Activated CD4-positive, alpha-beta T cell treated with anti-CD3 and anti-CD28 coated beads, Interleukin-2, amount 10 ng/mL, durations not matched to agents 24 days and 14 days (primary cell): Measurements from ENCODE around the gene C11orf58. TPM values are rescaled to one million over a fixed set of nuclear protein-coding genes. Genes with fewer than 3 reads are reported as not detected.

Experiments used
- DNase-seq: peaks from one replicate; pipeline ENCODE4 v3.0.0; 2022
- H3K27ac Mint-ChIP-seq: one replicate; pipeline ENCODE4 v1.8.0; 2022; ENCODE audit warnings: mild to moderate bottlenecking, mixed read lengths
- H3K27me3 Mint-ChIP-seq: one replicate; pipeline ENCODE4 v1.8.0; 2022; ENCODE audit warnings: mixed read lengths
- H3K36me3 Mint-ChIP-seq: one replicate; pipeline ENCODE4 v1.8.0; 2022; ENCODE audit warnings: low read depth, mild to moderate bottlenecking, mixed read lengths
- H3K4me1 Mint-ChIP-seq: one replicate; pipeline ENCODE4 v1.8.0; 2021; ENCODE audit warnings: mixed read lengths
- H3K4me3 Mint-ChIP-seq: one replicate; pipeline ENCODE4 v1.8.0; 2022; ENCODE audit warnings: mild to moderate bottlenecking, moderate library complexity, mixed read lengths
- H3K9me3 Mint-ChIP-seq: one replicate; pipeline ENCODE4 v1.8.0; 2021; ENCODE audit warnings: mixed read lengths
- intact Hi-C: fragments of 100-400 bp; cut with micrococcal nuclease; formaldehyde crosslinking; loops from one replicate; pipeline ENCODE4 v1.15.1; 2023
- total RNA-seq: library from RNA; stranded (reverse); gene quantifications from 2 replicates; pipeline ENCODE4 v1.2.3, GENCODE V29; 2022

C11orf58 gene
- 142 and 149 TPM in 2 replicates for total RNA-seq

DNA sequence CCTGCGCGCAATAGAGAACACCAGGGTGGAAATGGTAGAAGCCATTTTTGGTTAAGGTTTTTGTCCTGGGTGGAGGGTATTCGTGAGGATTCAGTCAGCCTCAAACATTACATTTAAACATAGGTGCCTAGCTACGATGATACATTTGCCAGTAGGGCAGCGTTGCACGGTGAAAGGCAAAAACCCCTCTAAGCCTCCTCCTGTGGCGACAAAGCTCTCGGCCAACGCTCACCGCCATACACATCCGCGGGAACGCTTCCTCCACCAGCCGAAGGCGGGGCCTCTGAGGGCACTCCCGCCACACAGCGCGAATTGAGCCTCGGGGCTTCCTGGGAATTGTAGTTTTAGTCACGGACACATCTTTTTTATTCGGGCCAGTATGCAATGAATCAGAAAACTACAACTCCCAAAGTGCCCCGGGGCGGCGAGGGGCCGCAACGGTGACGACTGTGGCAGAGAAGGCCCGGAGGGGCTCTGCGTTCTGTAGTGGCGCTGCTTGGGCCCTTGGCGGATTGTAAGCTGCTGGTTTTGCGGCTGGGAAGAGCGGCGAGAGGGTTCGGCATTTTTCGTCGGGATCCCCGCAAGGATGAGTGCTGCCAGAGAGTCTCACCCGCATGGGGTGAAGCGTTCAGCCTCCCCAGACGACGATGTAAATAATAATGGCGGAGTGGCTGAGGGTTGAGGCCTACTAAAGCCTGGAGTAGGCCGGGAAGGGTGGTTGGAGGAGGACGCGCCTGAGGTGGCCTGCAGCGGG, at the start of gene C11orf58:
Gene C11orf58 (plus strand): TSS at position 455 of the 754 bp plus-strand sequence. CDS start 132 bp downstream, at position 587.
- DNase-seq: peak; percentile 98
- Mint-ChIP-seq H3K36me3 (peaks cover 15% of the 10 kb centered on the region), H3K27ac (peak within 1 kb of the TSS; percentile 77), H3K27me3 (peaks cover 4% of the 10 kb centered on the region), H3K4me1 (peaks cover 16% of the 10 kb centered on the region), H3K4me3 (no peak within 1 kb of the TSS), H3K9me3 (no peaks in the 10 kb centered on the region)
- intact Hi-C loops: loop anchor here (1.0 to 5.0 kb wide), 3 partner anchors 11 to 469 kb away; partner anchors contain the start of genes PIK3C2A and RPS13

DNA sequence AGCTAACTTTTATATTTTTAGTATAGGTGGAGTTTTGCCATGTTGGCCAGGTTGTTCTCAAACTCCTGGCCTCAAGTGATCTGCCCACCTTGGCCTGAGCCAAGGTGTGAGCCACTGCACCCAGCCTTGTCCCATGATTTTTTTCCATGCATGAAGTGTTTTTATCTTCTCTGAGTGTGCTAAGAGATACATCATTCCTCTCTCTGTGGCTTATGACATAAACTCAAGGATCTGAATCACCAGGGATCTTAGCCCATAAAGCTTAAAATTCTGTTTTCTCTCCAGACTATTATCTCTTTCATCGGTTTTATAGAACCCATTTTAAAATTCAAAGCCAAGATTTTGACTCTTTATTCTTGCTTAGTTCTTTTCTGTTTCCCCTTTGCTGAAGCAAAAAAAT, 48.4 kb upstream of the C11orf58 start:
- H3K27ac Mint-ChIP-seq: no peak overlapping the region
- H3K4me3 Mint-ChIP-seq: no peak overlapping the region
- no peaks in the 10 kb centered on the region for H3K4me1 Mint-ChIP-seq
- H3K36me3 Mint-ChIP-seq: no peaks in the 10 kb centered on the region
- no peak for DNase-seq
- H3K27me3 Mint-ChIP-seq: peaks cover 12% of the 10 kb centered on the region
- no peaks in the 10 kb centered on the region for H3K9me3 Mint-ChIP-seq
- intact Hi-C loops: no loop called here

DNA sequence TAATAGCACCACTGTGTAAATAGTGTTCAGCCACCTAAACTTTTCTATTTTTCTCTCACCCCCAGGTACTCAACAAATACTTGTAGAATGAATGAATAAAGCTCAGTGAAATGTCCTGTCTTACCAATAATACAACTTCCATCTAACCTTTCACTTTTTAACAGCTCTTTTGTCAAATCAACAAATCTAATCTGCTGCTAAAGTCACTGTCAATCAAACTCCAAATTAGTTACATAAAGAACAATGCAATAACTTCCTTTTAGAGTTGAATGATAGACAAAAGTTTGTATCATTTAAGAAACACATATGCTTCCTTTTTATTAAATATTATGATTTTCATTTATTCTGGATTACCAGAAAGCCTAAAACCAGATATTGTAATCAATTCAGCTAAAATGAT, 34.7 kb upstream of the C11orf58 start:
- no peaks in the 10 kb centered on the region for H3K36me3 Mint-ChIP-seq
- no peak for DNase-seq
- H3K4me3 Mint-ChIP-seq: no peak overlapping the region
- H3K27me3 Mint-ChIP-seq: peaks cover 8% of the 10 kb centered on the region
- H3K4me1 Mint-ChIP-seq: no peaks in the 10 kb centered on the region
- no peaks in the 10 kb centered on the region for H3K9me3 Mint-ChIP-seq
- no peak overlapping the region for H3K27ac Mint-ChIP-seq
- intact Hi-C loops: no loop called here

DNA sequence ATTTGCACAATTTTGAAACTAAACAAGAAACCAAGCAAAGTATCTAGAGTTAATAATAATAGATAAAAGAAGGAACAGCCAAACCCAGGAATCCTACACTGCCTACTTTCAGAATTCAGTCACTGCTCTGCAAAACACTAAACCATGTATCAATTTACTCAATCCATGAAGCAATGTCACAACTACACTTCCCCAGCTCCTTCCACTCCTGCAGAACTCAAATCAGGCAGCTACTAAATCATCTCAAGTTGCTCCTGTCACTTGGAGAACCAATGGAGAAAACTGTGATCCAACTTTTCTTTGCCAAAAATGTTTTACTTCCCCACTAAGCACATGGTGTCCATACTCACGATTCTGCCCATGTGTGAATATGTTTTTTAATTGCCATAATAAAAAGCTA, 24.9 kb upstream of the C11orf58 start:
- no peak overlapping the region for H3K27ac Mint-ChIP-seq
- H3K4me3 Mint-ChIP-seq: no peak overlapping the region
- H3K9me3 Mint-ChIP-seq: no peaks in the 10 kb centered on the region
- DNase-seq: no peak
- H3K27me3 Mint-ChIP-seq: peaks cover 16% of the 10 kb centered on the region
- H3K36me3 Mint-ChIP-seq: no peaks in the 10 kb centered on the region
- no peaks in the 10 kb centered on the region for H3K4me1 Mint-ChIP-seq
- intact Hi-C loops: no loop called here

DNA sequence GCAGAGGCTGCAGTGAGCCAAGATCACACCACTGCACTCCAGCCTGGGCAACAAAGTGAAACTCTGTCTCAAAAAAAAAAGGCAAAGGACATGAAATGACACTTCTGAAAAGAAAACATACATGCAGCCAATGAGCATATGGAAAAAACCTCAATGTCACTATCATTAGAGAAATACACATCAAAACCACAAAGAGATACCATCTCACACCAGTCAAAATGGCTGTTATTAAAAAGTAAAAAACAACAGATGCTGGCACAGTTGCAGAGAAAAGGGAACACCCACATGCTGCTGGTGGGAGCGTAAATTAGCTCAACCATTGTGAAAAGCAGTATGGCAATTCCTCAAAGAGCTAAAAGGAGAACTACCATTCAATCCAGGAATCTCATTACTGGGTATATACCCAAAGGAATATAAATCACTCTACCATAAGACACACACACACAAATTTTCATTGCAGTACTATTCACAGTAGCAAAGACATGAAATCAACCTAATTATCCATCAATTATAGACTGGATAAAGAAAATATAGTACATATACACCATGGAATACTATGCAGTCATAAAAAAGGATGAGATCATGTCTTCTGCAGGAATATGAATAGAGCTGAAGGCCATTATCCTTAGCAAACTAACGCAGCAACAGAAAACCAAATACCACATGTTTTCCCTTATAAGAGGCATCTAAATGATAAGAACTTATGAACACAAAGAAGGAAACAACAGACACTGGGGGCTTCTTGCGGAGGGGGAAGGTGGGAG, 15.7 kb upstream of the C11orf58 start:
- H3K27me3 Mint-ChIP-seq: peaks cover 4% of the 10 kb centered on the region
- no peak overlapping the region for H3K27ac Mint-ChIP-seq
- peaks cover 4% of the 10 kb centered on the region for H3K9me3 Mint-ChIP-seq
- DNase-seq: no peak
- no peak overlapping the region for H3K4me3 Mint-ChIP-seq
- no peaks in the 10 kb centered on the region for H3K4me1 Mint-ChIP-seq
- intact Hi-C loops: no loop called here
- no peaks in the 10 kb centered on the region for H3K36me3 Mint-ChIP-seq

DNA sequence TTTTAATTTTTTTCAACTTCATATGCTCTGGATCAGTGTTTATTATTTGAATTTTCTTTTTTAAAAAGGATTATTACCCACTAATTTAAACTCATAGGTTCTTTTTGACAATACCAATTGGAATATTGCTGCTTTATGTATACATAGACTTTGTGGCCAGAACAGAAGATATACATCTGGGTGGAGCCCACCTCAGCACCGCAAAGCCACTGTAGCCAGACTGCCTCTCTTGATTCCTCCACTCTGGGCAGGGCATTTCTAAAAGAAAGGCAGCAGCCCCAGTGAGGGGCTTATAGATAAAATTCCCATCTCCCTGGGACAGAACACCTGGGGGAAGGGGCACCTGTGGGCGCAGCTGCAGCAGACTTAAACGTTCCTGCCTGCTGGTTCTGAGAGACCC, 10.6 kb upstream of the C11orf58 start:
- H3K4me1 Mint-ChIP-seq: no peaks in the 10 kb centered on the region

DNA sequence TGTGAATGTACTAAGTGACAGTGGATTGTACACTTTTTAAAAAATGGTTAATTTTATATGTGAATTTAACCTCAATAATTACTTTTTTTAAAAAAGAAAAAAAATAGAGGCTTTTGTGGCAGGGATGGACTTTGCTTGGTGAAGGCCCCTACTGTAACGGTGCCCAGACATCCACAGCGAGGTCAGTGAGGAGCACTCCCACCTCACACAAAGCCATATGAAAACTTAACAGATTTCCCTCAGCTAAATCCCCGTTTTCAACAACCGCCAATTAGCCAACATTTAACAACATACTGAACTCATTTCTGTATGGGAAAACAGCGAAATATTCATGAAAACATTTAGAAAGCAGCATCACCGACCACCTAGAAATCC, 642 bp upstream of the C11orf58 start:
- no peak overlapping the region for H3K4me3 Mint-ChIP-seq
- peaks cover 7% of the 10 kb centered on the region for H3K27me3 Mint-ChIP-seq
- H3K4me1 Mint-ChIP-seq: peaks cover 13% of the 10 kb centered on the region
- H3K27ac Mint-ChIP-seq: peak overlapping the region; percentile 77
- intact Hi-C loops: loop anchor here (1.0 to 5.0 kb wide), 3 partner anchors 11 to 469 kb away; partner anchors contain the start of genes PIK3C2A and RPS13
- peaks cover 5% of the 10 kb centered on the region for H3K9me3 Mint-ChIP-seq
- peaks cover 11% of the 10 kb centered on the region for H3K36me3 Mint-ChIP-seq
- no peak for DNase-seq

More for the DNA sequence above, 10.6 kb upstream of the C11orf58 start:
- DNase-seq: no peak
- Mint-ChIP-seq H3K9me3 (peaks cover 25% of the 10 kb centered on the region), H3K36me3 (no peaks in the 10 kb centered on the region), H3K27me3 (peaks cover 34% of the 10 kb centered on the region), H3K27ac (no peak overlapping the region), H3K4me3 (no peak overlapping the region)
- intact Hi-C loops: no loop called here

DNA sequence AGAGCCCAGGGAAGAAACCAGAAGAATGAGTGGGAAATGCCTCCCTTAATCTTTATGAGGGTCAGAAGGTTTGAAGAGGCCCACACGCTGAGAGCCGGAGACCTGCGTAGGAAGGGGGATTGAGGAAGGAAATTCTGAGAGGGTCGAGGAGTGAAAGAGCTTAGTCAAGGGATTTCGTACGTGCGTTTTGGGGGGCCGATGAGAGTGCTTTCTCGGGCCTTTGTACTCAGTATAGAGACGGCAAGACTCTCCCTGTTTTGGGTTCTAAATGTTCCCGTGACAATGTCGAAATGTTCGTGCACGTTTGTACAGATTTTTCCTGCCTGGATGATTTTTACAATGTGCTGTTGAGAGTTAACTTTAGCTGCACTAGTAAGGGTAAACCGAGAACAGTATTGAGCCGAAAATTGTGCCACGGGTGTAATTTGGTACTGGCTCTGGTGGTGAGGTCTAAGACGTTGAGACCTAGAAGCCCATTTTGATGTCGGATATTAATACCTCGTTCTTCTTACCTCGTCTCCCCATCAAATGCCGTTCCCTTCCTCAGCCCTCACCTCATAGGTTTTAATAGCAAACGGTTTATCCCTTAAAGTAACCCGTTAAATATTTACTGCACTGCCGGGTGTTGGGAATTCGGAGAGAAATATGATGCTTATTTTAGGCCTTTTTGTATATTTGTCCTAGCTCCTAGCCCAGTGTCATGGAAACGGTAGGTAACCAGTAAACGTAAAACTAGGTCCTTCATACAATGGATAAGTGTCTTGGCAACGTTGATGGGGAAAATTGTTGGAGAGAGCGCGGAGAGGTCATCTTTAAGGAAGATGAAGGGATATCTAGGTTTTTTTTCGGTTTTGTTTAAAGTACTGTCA, 734 bp downstream of the C11orf58 start:
- no peak overlapping the region for H3K4me3 Mint-ChIP-seq
- peaks cover 19% of the 10 kb centered on the region for H3K4me1 Mint-ChIP-seq
- H3K27ac Mint-ChIP-seq: no peak overlapping the region
- peaks cover 19% of the 10 kb centered on the region for H3K36me3 Mint-ChIP-seq
- H3K27me3 Mint-ChIP-seq: peaks cover 4% of the 10 kb centered on the region
- intact Hi-C loops: loop anchor here (1.0 to 5.0 kb wide), 3 partner anchors 10 to 468 kb away; partner anchors contain the start of genes PIK3C2A and RPS13
- DNase-seq: no peak
- H3K9me3 Mint-ChIP-seq: no peaks in the 10 kb centered on the region

DNA sequence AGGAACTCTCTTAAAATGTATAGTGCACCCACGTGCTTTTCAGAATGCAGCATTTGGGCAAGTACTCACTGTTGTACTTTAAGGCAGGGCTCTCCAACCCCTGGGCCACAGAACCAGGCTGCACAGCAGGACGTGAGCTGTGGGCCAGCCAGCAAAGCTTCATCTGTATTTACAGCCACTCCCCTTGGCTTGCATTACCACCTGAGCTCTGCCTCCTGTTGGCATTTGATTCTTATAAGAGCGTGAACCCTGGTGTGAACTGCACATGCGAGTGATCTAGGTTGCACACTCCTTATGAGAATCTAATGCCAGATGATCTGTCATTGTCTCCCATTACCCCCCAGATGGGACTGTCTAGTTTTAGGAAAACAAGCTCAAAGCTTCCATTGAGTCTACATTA, 3.0 kb downstream of the C11orf58 start:
- intact Hi-C loops: no loop called here
- no peaks in the 10 kb centered on the region for H3K27me3 Mint-ChIP-seq
- H3K27ac Mint-ChIP-seq: peak overlapping the region; percentile 36
- peaks cover 27% of the 10 kb centered on the region for H3K4me1 Mint-ChIP-seq
- H3K4me3 Mint-ChIP-seq: peak overlapping the region; percentile 47
- H3K9me3 Mint-ChIP-seq: no peaks in the 10 kb centered on the region
- peaks cover 40% of the 10 kb centered on the region for H3K36me3 Mint-ChIP-seq
- DNase-seq: no peak

DNA sequence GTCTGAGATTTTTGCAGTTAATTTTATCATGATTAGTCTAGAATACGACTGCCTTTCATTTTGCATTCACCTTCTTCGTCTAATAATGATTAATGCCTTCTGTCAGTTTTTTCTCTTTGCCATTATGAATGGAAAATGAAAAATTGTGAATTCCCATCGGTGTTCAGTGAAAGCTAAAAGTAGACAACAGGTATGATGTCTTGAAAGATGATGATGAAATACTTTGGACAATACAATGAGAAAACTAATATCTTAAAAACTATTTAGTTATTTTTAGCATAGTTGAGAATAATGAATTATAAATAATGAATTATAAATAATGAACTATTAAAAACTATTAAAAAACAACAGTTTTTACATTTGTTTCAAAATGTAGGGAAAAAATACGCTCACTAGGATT, 5.0 kb downstream of the C11orf58 start:
- DNase-seq: no peak
- no peak overlapping the region for H3K4me3 Mint-ChIP-seq
- peaks cover 26% of the 10 kb centered on the region for H3K4me1 Mint-ChIP-seq
- intact Hi-C loops: no loop called here
- no peaks in the 10 kb centered on the region for H3K27me3 Mint-ChIP-seq
- peaks cover 53% of the 10 kb centered on the region for H3K36me3 Mint-ChIP-seq
- H3K27ac Mint-ChIP-seq: no peak overlapping the region
- no peaks in the 10 kb centered on the region for H3K9me3 Mint-ChIP-seq

DNA sequence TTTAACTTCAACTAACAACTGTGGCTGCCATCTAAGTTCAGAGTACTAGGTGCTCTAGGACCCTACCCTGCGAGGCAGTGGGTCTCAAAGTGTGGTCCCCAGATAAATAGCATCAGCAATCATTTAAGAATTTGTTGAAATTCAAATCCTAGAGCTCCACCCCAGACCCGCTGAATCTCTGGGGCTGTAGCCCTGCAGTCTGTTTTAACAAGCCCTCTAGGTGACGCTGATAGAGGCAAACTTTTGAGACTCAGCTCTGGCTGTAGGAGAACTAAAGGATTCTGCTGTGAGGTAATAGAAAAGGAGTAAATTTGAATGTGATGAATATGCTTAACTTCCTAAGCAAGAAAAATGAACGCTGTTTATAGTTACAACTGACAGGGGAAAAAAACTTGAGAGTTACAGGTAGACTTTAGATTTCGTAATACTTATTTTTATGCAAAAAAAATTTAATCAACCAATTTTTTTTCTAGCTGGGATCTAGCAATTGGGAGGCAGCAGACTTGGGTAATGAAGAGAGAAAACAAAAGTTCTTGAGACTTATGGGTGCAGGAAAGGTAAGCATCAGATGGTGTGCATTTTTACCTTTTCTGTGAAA, 5.8 kb downstream of the C11orf58 start:
- Mint-ChIP-seq H3K4me1 (peaks cover 26% of the 10 kb centered on the region), H3K27ac (no peak overlapping the region), H3K27me3 (no peaks in the 10 kb centered on the region), H3K4me3 (no peak overlapping the region), H3K9me3 (no peaks in the 10 kb centered on the region), H3K36me3 (peaks cover 55% of the 10 kb centered on the region)
- DNase-seq: no peak
- intact Hi-C loops: no loop called here

DNA sequence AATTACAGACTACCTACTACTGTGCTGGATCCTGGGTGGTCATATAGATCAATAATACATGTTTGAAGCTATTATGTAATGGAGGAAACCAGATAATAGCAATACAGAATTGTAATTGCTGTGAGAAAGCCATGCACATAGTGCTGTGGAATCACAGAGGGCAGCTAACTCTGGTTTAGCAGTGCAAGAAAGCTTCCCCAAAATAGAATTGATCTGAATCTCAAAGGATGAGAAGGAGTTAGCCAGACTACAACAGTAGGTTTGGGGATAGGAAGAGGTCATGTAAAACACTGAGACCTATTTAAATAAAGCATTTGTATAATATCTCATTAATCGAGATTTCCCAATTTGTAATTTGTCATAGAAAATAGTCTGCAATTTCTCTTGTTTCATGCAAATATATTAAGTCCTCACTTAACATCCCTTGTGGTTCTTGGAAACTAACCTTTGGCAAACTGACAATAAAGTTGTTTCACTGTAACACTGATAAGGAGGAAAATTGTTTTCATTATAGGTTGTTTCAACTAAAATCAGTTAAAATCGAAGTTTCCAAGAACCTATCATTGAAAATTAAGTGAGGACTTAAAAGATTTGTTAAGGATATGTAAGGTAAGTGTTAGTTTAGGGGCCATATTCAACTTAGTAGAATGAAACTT, 7.6 kb downstream of the C11orf58 start:
- Mint-ChIP-seq H3K27ac (no peak overlapping the region), H3K4me3 (no peak overlapping the region), H3K9me3 (no peaks in the 10 kb centered on the region), H3K4me1 (peaks cover 38% of the 10 kb centered on the region), H3K27me3 (no peaks in the 10 kb centered on the region), H3K36me3 (peaks cover 72% of the 10 kb centered on the region)
- intact Hi-C loops: no loop called here
- no peak for DNase-seq

DNA sequence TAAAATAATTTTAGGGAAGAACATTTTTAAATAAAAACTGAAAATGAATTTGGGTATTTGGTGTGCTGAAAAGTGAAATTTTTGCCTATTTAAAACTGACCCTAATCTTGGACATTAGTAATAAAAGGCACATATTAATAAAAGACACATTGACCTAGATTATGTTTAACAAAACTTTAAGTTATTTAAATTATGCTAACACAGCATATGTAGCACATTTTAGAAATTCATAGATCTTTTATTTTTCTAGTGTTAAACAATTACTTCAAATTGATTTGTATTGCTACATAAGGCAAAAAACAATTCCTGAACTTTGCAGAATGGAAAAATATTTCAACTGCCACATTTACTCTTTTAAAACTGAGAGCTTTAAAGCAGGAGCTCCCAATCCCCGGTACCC, 10.6 kb downstream of the C11orf58 start:
- intact Hi-C loops: loop anchor here (1.0 kb wide), 1 partner anchor 11 kb away; the partner anchor contains the start of gene C11orf58
- DNase-seq: no peak
- Mint-ChIP-seq H3K9me3 (no peaks in the 10 kb centered on the region), H3K4me1 (peaks cover 24% of the 10 kb centered on the region), H3K36me3 (peaks cover 76% of the 10 kb centered on the region), H3K27me3 (no peaks in the 10 kb centered on the region), H3K27ac (peak overlapping the region; percentile 84), H3K4me3 (no peak overlapping the region)
